ENCODE measurements around the gene TSPAN9.

TSPAN9 gene

DNA sequence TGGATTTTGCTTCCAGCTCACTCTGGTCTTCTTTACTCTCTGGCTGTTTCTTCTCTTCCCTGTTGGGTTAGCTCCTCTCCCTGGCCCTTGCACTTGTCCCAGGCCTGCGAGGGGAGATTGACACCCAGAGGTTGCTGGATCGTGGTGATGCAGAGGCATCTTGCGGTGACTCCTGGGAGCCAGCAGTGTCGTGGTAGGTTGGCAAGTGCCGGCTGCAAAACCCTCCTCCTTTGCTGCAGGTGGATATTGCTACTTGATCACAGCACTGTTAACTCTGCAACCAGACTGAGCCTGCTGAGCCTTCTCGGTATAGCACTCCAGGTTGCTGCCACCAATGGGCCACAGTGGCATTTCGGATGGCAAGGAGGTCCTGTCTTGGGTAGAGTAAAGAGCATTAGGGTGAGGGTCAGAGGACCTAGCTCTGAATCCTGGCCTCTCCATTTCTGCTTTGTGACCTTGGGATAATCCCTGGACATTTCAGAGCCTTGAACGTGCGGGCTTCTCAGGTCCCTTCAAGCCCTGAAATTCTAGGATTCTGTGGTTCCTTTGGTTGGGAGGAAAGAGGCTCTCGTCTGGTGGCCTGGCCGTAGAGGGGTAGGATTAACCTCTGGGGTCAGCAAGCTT is 87.4 kb downstream of the TSPAN9 start:
- no peak for DNase-seq (ENCODE audit: low read depth)
- in situ Hi-C loops (cut with HindIII; ENCODE audit: low sequenced_read_pairs): no loop called here
- no peak overlapping the region for H3K4me3 ChIP-seq (ENCODE audit: low read depth, low read length)
- TF ChIP-seq, protein P1, sequence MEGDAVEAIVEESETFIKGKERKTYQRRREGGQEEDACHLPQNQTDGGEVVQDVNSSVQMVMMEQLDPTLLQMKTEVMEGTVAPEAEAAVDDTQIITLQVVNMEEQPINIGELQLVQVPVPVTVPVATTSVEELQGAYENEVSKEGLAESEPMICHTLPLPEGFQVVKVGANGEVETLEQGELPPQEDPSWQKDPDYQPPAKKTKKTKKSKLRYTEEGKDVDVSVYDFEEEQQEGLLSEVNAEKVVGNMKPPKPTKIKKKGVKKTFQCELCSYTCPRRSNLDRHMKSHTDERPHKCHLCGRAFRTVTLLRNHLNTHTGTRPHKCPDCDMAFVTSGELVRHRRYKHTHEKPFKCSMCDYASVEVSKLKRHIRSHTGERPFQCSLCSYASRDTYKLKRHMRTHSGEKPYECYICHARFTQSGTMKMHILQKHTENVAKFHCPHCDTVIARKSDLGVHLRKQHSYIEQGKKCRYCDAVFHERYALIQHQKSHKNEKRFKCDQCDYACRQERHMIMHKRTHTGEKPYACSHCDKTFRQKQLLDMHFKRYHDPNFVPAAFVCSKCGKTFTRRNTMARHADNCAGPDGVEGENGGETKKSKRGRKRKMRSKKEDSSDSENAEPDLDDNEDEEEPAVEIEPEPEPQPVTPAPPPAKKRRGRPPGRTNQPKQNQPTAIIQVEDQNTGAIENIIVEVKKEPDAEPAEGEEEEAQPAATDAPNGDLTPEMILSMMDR (IDR thresholded peaks at IDR 0.05; ENCODE audit: low read depth, low read length, missing control alignments): no peak

DNA sequence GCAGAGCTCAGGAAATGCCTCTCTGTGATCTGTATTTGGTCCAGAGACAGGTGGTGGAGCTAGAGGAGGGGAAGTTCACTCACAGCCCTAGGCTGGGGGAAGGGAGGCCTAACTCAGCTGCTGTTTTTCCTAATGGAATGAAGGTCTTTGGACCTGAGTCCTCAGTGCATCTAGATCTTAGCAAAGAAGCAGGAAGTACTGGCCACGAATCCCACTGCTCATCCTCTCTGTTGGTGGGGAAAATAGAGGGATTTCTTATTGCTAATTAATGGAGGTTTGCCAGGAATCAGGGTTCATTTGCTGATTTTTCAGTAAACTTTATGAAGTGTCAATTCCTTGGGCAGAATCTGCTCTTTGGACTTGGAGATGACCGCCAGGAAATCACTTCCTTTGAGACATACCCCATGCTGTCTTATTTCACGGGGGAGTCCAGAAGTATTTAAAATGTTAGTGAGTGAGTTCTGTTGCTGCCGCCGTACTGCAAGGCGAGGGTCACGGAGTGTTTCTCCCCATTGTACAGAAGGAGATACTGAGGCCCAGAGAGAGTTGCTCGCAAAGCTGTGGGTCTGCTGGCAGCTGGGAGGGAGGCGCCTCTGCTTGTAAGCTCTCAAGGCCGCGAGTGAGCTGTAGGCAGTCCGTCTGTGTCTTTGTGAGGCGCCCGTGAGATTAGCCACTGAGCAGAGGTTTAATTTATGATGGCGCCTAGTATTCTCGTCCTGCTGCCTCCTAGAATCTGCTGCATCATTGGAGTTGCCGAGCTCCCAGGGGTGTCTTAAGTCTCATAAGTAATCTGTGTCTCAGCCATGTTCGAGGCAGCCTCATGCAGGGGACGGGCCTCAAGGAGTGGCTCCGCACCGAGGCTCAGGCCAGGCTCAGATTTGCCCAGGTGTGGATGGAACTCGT is 88.2 kb downstream of the TSPAN9 start:
- TF ChIP-seq, protein P1 (IDR thresholded peaks at IDR 0.05; ENCODE audit: low read depth, low read length, missing control alignments): no peak
- in situ Hi-C loops (cut with HindIII; ENCODE audit: low sequenced_read_pairs): no loop called here
- no peak for DNase-seq (ENCODE audit: low read depth)
- no peak overlapping the region for H3K4me3 ChIP-seq (ENCODE audit: low read depth, low read length)

DNA sequence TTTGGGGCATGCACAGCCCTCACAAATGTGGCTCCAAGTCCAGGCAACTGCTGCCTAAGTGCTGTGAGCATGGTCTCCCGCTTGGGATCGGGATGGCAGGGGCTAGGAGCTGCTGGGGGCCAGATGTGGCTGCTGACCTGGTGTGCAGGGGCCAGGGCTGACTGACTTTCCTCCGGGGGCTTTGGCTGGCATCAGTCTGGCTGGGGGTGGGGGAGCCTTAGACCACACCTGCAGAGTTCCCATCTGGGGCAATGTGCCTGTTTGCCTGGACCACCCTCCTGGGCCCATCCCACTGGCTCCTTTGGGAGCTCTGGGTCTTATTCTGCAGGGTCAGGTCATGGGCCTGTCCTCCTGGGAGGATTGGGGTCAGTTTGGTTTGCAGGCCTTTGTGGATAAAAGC is 90.5 kb downstream of the TSPAN9 start:
- DNase-seq (ENCODE audit: low read depth): no peak
- TF ChIP-seq, protein P1 (IDR thresholded peaks at IDR 0.05; ENCODE audit: low read depth, low read length, missing control alignments): no peak
- H3K4me3 ChIP-seq (ENCODE audit: low read depth, low read length): no peak overlapping the region
- in situ Hi-C loops (cut with HindIII; ENCODE audit: low sequenced_read_pairs): no loop called here

DNA sequence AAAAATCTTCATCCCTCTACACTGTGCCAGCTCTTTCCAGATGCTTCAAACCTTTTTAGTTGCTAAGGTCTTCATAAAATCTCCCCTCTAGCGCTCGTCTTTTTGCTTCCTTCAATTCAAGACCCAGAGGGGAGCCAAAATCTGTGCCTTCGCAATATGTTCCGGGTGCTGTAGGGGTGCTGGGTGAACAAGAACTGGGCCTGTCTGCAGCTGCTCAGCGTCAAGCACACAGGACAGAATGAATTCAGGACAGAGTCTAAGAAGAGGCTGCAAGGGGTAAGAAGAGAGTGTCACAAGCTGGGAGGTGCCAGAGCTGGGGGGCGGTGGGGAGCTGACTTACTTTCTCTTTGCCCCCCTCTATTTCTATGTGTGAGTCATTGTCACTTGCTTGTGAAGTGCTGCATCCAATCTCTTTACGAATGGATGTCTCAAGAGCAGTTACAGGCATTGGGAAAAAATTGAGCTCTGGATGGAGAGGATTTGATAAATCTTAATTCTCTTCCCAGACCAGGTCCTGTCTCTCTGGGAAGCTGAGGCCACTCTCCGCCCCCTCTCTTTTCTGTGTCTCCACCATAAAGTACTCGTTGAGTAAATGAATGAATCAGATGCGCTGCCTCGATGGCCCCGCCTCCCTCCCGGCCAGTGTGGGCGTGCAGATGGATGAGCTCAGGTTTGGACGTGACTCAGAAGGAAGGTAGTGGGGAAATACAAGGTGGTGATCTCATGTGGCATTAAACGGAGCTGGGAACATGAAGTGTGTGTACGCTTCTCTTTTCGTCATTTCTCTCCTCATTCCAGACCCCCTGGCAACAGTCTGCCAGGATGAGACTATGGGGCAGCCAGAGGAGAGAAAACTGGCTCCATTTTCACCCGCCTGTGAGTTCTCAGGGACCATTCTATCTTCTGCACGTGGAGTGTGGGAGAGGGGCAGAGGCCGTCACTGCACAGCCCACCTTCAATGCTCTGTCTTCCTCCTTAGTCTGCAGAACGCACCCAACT is 91.3 kb downstream of the TSPAN9 start:
- in situ Hi-C loops (cut with HindIII; ENCODE audit: low sequenced_read_pairs): no loop called here
- TF ChIP-seq, protein P1 (IDR thresholded peaks at IDR 0.05; ENCODE audit: low read depth, low read length, missing control alignments): no peak
- H3K4me3 ChIP-seq (ENCODE audit: low read depth, low read length): no peak overlapping the region
- peak; percentile 81 for DNase-seq (ENCODE audit: low read depth)

DNA sequence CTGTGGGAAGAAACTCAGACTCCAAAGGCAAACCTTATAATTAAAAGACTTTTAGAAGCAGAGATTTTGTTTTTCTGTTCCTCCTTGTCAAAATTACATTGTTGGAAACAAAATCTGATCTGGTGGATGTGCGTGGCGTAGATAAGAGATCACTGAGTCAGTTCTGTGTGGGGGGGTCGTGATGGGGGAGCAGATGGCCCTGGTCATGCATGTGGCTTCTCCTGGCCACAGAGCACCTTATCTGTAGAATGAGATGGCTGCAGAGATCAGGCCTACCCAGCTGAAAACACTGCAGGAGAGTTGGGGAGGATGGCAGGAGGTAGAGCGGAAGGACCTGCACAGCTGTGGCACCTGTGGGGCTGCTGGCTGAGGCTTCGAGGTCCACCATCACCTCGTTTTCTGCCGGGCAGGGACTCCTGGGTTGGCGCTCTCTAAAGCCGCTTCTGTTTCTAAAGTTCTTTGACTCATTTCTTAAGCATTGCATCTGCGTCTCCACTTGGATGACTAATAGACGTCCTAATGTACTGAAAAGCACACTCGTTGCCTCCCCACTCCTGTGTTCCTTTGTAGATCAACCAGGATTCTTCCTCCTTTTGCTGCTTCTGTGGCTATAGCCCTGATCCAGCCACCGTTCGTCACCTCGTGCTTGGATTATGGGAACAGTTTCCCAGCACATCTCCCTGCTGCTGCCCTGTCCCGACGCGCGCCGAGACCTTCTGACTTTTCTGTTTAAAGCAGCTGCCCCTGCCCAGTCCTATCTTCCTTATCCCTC is 93.4 kb downstream of the TSPAN9 start:
- TF ChIP-seq, protein P1 (IDR thresholded peaks at IDR 0.05; ENCODE audit: low read depth, low read length, missing control alignments): no peak
- in situ Hi-C loops (cut with HindIII; ENCODE audit: low sequenced_read_pairs): no loop called here
- peak; percentile 85 for DNase-seq (ENCODE audit: low read depth)
- H3K4me3 ChIP-seq (ENCODE audit: low read depth, low read length): no peak overlapping the region
